ENCODE data around the gene GPRC5C.

Gene GPRC5C

DNA sequence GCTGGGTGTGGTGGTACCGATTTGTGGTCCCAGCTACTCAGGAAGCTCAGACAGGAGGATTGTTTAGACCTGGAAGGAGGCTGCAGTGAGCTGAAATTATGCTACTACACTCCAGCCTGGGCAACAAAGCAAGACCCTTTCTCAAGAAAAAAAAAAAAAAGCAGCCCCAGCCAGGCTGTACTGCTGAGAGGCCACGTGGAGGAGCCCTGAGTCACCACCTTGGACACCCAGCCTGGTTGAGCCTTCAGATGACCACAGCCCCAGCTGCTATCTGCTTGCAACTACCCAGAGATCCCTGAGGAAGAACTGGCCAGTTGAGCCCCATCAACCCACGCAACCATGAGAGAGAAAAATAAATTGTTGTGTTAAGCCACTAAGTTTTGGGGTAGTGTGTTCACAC, 23.6 kb upstream of the GPRC5C start:
- DNase-seq: no peak

GRCh38 chr17:74408815-74409214, 23.1 kb upstream of the GPRC5C start:
- intact Hi-C loops (cut with DNase I; ENCODE audit: low total_unique reads): no loop called here

More for the DNA sequence above, 23.6 kb upstream of the GPRC5C start:
- H3K27me3 ChIP-seq: peaks cover 0 to 9% of the 10 kb centered on the region in 2 donors
- H3K9me3 ChIP-seq: no peaks in the 10 kb centered on the region
- H3K4me3 ChIP-seq: no peak overlapping the region
- H3K27ac ChIP-seq: no peak overlapping the region
- H3K4me1 ChIP-seq: no peaks in the 10 kb centered on the region
- H3K36me3 ChIP-seq: no peaks in the 10 kb centered on the region
- TF ChIP-seq, protein P1, sequence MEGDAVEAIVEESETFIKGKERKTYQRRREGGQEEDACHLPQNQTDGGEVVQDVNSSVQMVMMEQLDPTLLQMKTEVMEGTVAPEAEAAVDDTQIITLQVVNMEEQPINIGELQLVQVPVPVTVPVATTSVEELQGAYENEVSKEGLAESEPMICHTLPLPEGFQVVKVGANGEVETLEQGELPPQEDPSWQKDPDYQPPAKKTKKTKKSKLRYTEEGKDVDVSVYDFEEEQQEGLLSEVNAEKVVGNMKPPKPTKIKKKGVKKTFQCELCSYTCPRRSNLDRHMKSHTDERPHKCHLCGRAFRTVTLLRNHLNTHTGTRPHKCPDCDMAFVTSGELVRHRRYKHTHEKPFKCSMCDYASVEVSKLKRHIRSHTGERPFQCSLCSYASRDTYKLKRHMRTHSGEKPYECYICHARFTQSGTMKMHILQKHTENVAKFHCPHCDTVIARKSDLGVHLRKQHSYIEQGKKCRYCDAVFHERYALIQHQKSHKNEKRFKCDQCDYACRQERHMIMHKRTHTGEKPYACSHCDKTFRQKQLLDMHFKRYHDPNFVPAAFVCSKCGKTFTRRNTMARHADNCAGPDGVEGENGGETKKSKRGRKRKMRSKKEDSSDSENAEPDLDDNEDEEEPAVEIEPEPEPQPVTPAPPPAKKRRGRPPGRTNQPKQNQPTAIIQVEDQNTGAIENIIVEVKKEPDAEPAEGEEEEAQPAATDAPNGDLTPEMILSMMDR (IDR thresholded peaks at IDR 0.05): no peak
- intact Hi-C loops (cut with DNase I; ENCODE audit: low total_unique reads): no loop called here

GRCh38 chr17:74410001-74410443, 21.9 kb upstream of the GPRC5C start:
- no peak for DNase-seq
- no peaks in the 10 kb centered on the region for H3K27me3 ChIP-seq
- no peak overlapping the region for H3K4me3 ChIP-seq
- intact Hi-C loops (cut with DNase I; ENCODE audit: low total_unique reads): no loop called here
- no peaks in the 10 kb centered on the region for H3K36me3 ChIP-seq
- no peaks in the 10 kb centered on the region for H3K9me3 ChIP-seq
- no peak overlapping the region for H3K27ac ChIP-seq
- H3K4me1 ChIP-seq: no peaks in the 10 kb centered on the region
- TF ChIP-seq, protein P1 (IDR thresholded peaks at IDR 0.05): no peak

More at GRCh38 chr17:74408815-74409214, 23.1 kb upstream of the GPRC5C start:
- TF ChIP-seq, protein P1 (IDR thresholded peaks at IDR 0.05): no peak
- H3K27ac ChIP-seq: no peak overlapping the region
- H3K9me3 ChIP-seq: no peaks in the 10 kb centered on the region
- H3K4me3 ChIP-seq: no peak overlapping the region
- no peaks in the 10 kb centered on the region for H3K4me1 ChIP-seq
- H3K27me3 ChIP-seq: peaks cover 0 to 9% of the 10 kb centered on the region in 2 donors
- H3K36me3 ChIP-seq: no peaks in the 10 kb centered on the region
- DNase-seq: no peak

DNA sequence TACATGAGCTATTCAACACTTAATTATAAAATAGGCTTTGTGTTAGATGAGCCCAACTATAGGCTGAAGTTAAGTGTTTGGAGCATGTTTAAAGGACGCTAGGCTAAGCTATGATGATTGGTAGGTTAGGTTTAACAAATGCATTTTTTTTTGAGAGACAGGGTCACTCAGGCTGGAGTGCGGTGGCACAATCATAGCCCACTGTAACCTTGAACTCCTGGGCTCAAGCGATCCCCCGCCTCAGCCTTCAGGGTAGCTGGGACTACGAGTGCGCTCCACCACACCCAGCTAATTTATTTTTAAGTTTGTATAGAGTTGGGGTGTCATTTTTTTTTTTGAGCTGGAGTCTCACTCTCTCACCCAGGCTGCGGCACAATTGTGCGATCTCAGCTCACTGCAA, 19.3 kb upstream of the GPRC5C start:
- no peak overlapping the region for H3K27ac ChIP-seq
- H3K9me3 ChIP-seq: no peaks in the 10 kb centered on the region
- DNase-seq: no peak
- intact Hi-C loops (cut with DNase I; ENCODE audit: low total_unique reads): no loop called here
- H3K4me3 ChIP-seq: no peak overlapping the region
- no peaks in the 10 kb centered on the region for H3K4me1 ChIP-seq
- no peaks in the 10 kb centered on the region for H3K36me3 ChIP-seq
- TF ChIP-seq, protein P1 (IDR thresholded peaks at IDR 0.05): no peak
- no peaks in the 10 kb centered on the region for H3K27me3 ChIP-seq

DNA sequence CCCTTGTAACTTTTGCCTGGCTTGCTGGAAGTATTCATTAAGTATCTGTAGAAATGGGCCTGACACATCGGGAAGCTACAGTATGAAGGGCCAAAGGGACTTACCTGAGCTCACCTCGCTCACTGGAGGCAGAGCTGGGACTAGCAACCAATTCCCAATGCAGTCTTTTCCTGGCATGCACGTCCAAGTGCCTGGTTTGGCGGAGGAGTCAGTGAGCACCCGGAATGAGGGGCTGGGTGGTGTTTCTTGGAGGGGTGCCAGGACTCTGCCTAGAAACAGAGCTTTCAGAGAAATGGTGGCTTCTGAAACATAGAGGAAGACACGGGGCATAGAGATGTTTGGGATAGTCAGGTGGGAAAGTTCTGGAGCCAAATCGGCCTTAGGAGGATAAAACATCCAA, 18.4 kb upstream of the GPRC5C start:
- Histone ChIP-seq H3K27me3 (no peaks in the 10 kb centered on the region), H3K4me3 (no peak overlapping the region), H3K27ac (no peak overlapping the region), H3K4me1 (no peaks in the 10 kb centered on the region), H3K36me3 (no peaks in the 10 kb centered on the region), H3K9me3 (no peaks in the 10 kb centered on the region)
- TF ChIP-seq, protein P1 (IDR thresholded peaks at IDR 0.05): no peak
- intact Hi-C loops (cut with DNase I; ENCODE audit: low total_unique reads): no loop called here
- DNase-seq: no peak

GRCh38 chr17:74414510-74414909, 17.4 kb upstream of the GPRC5C start:
- Histone ChIP-seq H3K4me1 (no peaks in the 10 kb centered on the region), H3K9me3 (no peaks in the 10 kb centered on the region), H3K27me3 (no peaks in the 10 kb centered on the region), H3K36me3 (no peaks in the 10 kb centered on the region), H3K4me3 (no peak overlapping the region), H3K27ac (no peak overlapping the region)
- DNase-seq: no peak
- intact Hi-C loops (cut with DNase I; ENCODE audit: low total_unique reads): no loop called here
- TF ChIP-seq, protein P1 (IDR thresholded peaks at IDR 0.05): no peak
